ENCODE data around the gene ADISSP.

ADISSP gene

DNA sequence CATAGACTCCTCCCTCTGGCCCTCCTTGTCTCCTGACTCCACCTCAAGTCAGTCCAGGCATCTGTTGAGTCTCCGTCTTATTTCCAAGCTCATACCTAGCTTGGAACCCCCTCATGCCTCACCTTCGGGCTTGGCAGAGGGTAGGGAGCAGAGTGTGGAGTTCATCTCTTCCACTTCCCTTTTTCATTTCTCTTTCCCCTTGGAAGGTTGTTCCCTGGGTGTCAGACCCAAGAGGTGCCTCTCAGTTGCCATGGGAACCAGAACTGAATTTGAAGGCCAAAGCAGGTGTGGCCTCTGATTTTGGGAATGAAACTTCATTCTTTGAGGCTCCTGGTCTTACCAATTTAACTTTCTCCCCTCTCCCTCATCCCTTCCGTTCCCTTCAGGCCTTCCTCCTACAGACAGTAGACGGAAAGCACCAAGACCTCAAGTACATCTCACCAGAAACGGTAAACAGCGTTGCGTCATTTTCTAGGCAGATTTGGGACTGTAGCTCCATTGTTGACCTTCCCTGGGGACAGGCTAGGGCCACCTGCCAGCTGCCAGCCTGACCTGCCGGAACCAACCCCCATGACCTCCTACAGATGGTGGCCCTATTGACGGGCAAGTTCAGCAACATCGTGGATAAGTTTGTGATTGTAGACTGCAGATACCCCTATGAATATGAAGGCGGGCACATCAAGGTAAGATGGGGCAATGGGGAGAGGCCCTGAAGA, 35.1 kb upstream of the ADISSP start:
- H2BK5ac ChIP-seq (ENCODE audit: low read depth, low read length, poor library complexity) = no peak overlapping the region
- H3K9me3 ChIP-seq (ENCODE audit: insufficient read depth, low read depth, low read length) = no peaks in the 10 kb centered on the region
- no peaks in the 10 kb centered on the region for H3K27me3 ChIP-seq (ENCODE audit: insufficient read depth, low read length)
- no peak overlapping the region for H3K23ac ChIP-seq (ENCODE audit: low read length)
- WGBS (ENCODE audit: extremely low coverage, insufficient coverage, insufficient read length) = no CpG with 5 or more reads among the region's 11 CpGs
- no peak overlapping the region for H3K9ac ChIP-seq (ENCODE audit: low read length)
- DNase-seq = no peak
- no peak overlapping the region for H4K8ac ChIP-seq (ENCODE audit: low read depth, low read length)
- H4K91ac ChIP-seq (ENCODE audit: low read depth, low read length) = no peak overlapping the region
- H3K36me3 ChIP-seq (ENCODE audit: control insufficient read depth in 1 of 2, insufficient read depth in 2 of 2, low read length in 2 of 2) = peaks cover 43 to 49% of the 10 kb centered on the region in 2 experiments
- no peak overlapping the region for H2AK5ac ChIP-seq (ENCODE audit: low read length)
- H3K4ac ChIP-seq (ENCODE audit: low read depth, low read length) = no peak overlapping the region
- H3K14ac ChIP-seq (ENCODE audit: low read length) = no peak overlapping the region
- no peak overlapping the region for H2BK12ac ChIP-seq (ENCODE audit: low read length)
- H4K12ac ChIP-seq (ENCODE audit: low read depth, low read length) = no peak overlapping the region
- H3K79me1 ChIP-seq (ENCODE audit: low read length) = peaks cover 4% of the 10 kb centered on the region
- no peak overlapping the region for H3K18ac ChIP-seq (ENCODE audit: low read length)
- no peak overlapping the region for H3K4me2 ChIP-seq (ENCODE audit: low read length)
- H3K27ac ChIP-seq (ENCODE audit: low read depth, low read length) = no peak overlapping the region
- H3K4me3 ChIP-seq (ENCODE audit: low read depth, low read length) = no peak overlapping the region
- H3K4me1 ChIP-seq (ENCODE audit: control insufficient read depth in 1 of 2, insufficient read depth in 2 of 2, low read length in 2 of 2) = peaks cover 16 to 17% of the 10 kb centered on the region in 2 experiments
- no peak overlapping the region for H2BK120ac ChIP-seq (ENCODE audit: insufficient read depth, low read length, poor library complexity)
- no peaks in the 10 kb centered on the region for H3K79me2 ChIP-seq (ENCODE audit: control insufficient read depth, insufficient read depth, low read length, poor library complexity)
- H2AFZ ChIP-seq (ENCODE audit: insufficient read depth, low read length, poor library complexity) = no peak overlapping the region

DNA sequence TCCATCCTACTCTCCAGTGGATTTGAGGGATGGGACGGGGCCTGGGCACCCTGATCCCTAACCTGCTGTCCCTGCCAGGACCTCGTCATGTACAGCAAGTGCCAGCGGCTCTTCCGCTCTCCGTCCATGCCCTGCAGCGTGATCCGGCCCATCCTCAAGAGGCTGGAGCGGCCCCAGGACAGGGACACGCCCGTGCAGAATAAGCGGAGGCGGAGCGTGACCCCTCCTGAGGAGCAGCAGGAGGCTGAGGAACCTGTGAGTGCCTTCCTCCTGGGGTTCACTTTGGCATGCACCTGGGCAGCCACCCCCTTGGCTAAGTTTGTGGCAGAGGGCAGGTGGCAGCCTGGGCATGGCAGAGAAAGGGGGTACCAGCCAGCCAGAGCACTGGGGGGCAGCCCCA, 34.3 kb upstream of the ADISSP start:
- Histone ChIP-seq H2AK5ac (ENCODE audit: low read length) (no peak overlapping the region), H3K4me1 (ENCODE audit: control insufficient read depth in 1 of 2, insufficient read depth in 2 of 2, low read length in 2 of 2) (peaks cover 13 to 17% of the 10 kb centered on the region in 2 experiments), H3K27me3 (ENCODE audit: insufficient read depth, low read length) (no peaks in the 10 kb centered on the region), H3K18ac (ENCODE audit: low read length) (no peak overlapping the region), H3K9ac (ENCODE audit: low read length) (no peak overlapping the region), H3K4ac (ENCODE audit: low read depth, low read length) (no peak overlapping the region), H2BK12ac (ENCODE audit: low read length) (no peak overlapping the region), H2BK5ac (ENCODE audit: low read depth, low read length, poor library complexity) (no peak overlapping the region), H2AFZ (ENCODE audit: insufficient read depth, low read length, poor library complexity) (no peak overlapping the region), H3K79me1 (ENCODE audit: low read length) (peaks cover 2% of the 10 kb centered on the region), H4K12ac (ENCODE audit: low read depth, low read length) (no peak overlapping the region), H3K23ac (ENCODE audit: low read length) (no peak overlapping the region), H3K27ac (ENCODE audit: low read depth, low read length) (no peak overlapping the region), H4K8ac (ENCODE audit: low read depth, low read length) (no peak overlapping the region), H3K79me2 (ENCODE audit: control insufficient read depth, insufficient read depth, low read length, poor library complexity) (no peaks in the 10 kb centered on the region), H3K4me3 (ENCODE audit: low read depth, low read length) (no peak overlapping the region), H3K14ac (ENCODE audit: low read length) (no peak overlapping the region), H2BK120ac (ENCODE audit: insufficient read depth, low read length, poor library complexity) (no peak overlapping the region), H4K91ac (ENCODE audit: low read depth, low read length) (no peak overlapping the region), H3K9me3 (ENCODE audit: insufficient read depth, low read depth, low read length) (no peaks in the 10 kb centered on the region), H3K4me2 (ENCODE audit: low read length) (no peak overlapping the region), H3K36me3 (ENCODE audit: control insufficient read depth in 1 of 2, insufficient read depth in 2 of 2, low read length in 2 of 2) (peaks cover 44 to 49% of the 10 kb centered on the region in 2 experiments)
- DNase-seq = no peak
- WGBS (ENCODE audit: extremely low coverage, insufficient coverage, insufficient read length) = no CpG with 5 or more reads among the region's 13 CpGs

DNA sequence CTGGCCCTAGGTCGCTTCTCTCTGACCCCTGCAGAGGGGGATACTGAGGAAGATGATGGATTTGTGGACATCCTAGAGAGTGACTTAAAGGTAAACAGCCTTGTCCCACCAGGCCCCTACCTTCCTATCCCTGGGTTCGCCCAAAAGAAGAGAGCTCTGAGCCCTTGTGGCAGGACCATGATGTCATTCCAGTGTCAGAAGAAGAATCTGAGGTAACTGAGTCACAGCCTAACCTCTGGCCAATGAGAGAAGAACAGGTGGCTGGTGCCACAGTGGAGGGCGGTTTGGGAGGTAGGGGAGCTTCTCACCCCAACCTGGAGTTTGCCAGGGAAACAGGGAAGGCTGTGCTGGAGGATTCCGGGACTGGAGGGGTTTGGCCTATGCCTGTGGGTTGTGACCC, 33.7 kb upstream of the ADISSP start:
- Histone ChIP-seq H3K18ac (ENCODE audit: low read length) (no peak overlapping the region), H3K79me1 (ENCODE audit: low read length) (peaks cover 6% of the 10 kb centered on the region), H2AK5ac (ENCODE audit: low read length) (no peak overlapping the region), H2AFZ (ENCODE audit: insufficient read depth, low read length, poor library complexity) (no peak overlapping the region), H3K79me2 (ENCODE audit: control insufficient read depth, insufficient read depth, low read length, poor library complexity) (peaks cover 3% of the 10 kb centered on the region), H3K27me3 (ENCODE audit: insufficient read depth, low read length) (no peaks in the 10 kb centered on the region), H3K27ac (ENCODE audit: low read depth, low read length) (no peak overlapping the region), H3K9me3 (ENCODE audit: insufficient read depth, low read depth, low read length) (no peaks in the 10 kb centered on the region), H3K4me3 (ENCODE audit: low read depth, low read length) (no peak overlapping the region), H2BK12ac (ENCODE audit: low read length) (no peak overlapping the region), H3K14ac (ENCODE audit: low read length) (no peak overlapping the region), H2BK120ac (ENCODE audit: insufficient read depth, low read length, poor library complexity) (no peak overlapping the region), H4K8ac (ENCODE audit: low read depth, low read length) (no peak overlapping the region), H3K4me2 (ENCODE audit: low read length) (no peak overlapping the region), H4K12ac (ENCODE audit: low read depth, low read length) (no peak overlapping the region), H3K23ac (ENCODE audit: low read length) (no peak overlapping the region), H3K4ac (ENCODE audit: low read depth, low read length) (no peak overlapping the region), H3K9ac (ENCODE audit: low read length) (no peak overlapping the region), H2BK5ac (ENCODE audit: low read depth, low read length, poor library complexity) (no peak overlapping the region), H3K4me1 (ENCODE audit: control insufficient read depth in 1 of 2, insufficient read depth in 2 of 2, low read length in 2 of 2) (peaks cover 18 to 22% of the 10 kb centered on the region in 2 experiments), H3K36me3 (ENCODE audit: control insufficient read depth in 1 of 2, insufficient read depth in 2 of 2, low read length in 2 of 2) (peaks cover 44 to 49% of the 10 kb centered on the region in 2 experiments), H4K91ac (ENCODE audit: low read depth, low read length) (no peak overlapping the region)
- DNase-seq = no peak
- no CpG with 5 or more reads among the region's 4 CpGs for WGBS (ENCODE audit: extremely low coverage, insufficient coverage, insufficient read length)

DNA sequence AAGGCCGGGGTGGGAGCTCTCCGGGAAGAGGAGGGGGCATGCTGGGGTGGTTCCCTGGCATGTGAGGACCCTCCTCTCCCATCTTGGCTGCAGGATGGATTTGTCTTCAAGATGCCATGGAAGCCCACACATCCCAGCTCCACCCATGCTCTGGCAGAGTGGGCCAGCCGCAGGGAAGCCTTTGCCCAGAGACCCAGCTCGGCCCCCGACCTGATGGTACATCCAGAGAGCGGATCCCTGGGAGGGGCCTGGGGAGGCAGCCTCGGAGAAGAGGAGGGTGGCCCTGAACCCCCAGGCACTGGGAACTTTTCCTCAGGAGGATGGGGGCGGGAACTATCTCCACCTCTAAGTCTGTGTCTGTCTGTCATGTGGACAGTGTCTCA, 33.3 kb upstream of the ADISSP start:
- no peak overlapping the region for H4K91ac ChIP-seq (ENCODE audit: low read depth, low read length)

More for the DNA sequence above, 33.3 kb upstream of the ADISSP start:
- no peak overlapping the region for H2AFZ ChIP-seq (ENCODE audit: insufficient read depth, low read length, poor library complexity)
- no peak overlapping the region for H4K8ac ChIP-seq (ENCODE audit: low read depth, low read length)
- H3K9me3 ChIP-seq (ENCODE audit: insufficient read depth, low read depth, low read length) = no peaks in the 10 kb centered on the region
- peaks cover 3% of the 10 kb centered on the region for H3K79me2 ChIP-seq (ENCODE audit: control insufficient read depth, insufficient read depth, low read length, poor library complexity)
- no CpG with 5 or more reads among the region's 8 CpGs for WGBS (ENCODE audit: extremely low coverage, insufficient coverage, insufficient read length)
- H3K9ac ChIP-seq (ENCODE audit: low read length) = no peak overlapping the region
- H3K27ac ChIP-seq (ENCODE audit: low read depth, low read length) = no peak overlapping the region
- no peak overlapping the region for H3K23ac ChIP-seq (ENCODE audit: low read length)
- no peak overlapping the region for H3K4me3 ChIP-seq (ENCODE audit: low read depth, low read length)
- H3K27me3 ChIP-seq (ENCODE audit: insufficient read depth, low read length) = no peaks in the 10 kb centered on the region
- H2AK5ac ChIP-seq (ENCODE audit: low read length) = no peak overlapping the region
- no peak overlapping the region for H2BK120ac ChIP-seq (ENCODE audit: insufficient read depth, low read length, poor library complexity)
- DNase-seq = no peak
- H3K18ac ChIP-seq (ENCODE audit: low read length) = no peak overlapping the region
- peaks cover 44 to 49% of the 10 kb centered on the region in 2 experiments for H3K36me3 ChIP-seq (ENCODE audit: control insufficient read depth in 1 of 2, insufficient read depth in 2 of 2, low read length in 2 of 2)
- no peak overlapping the region for H2BK12ac ChIP-seq (ENCODE audit: low read length)
- H3K4ac ChIP-seq (ENCODE audit: low read depth, low read length) = no peak overlapping the region
- H2BK5ac ChIP-seq (ENCODE audit: low read depth, low read length, poor library complexity) = no peak overlapping the region
- H4K12ac ChIP-seq (ENCODE audit: low read depth, low read length) = no peak overlapping the region
- no peak overlapping the region for H3K14ac ChIP-seq (ENCODE audit: low read length)
- peaks cover 5% of the 10 kb centered on the region for H3K79me1 ChIP-seq (ENCODE audit: low read length)
- no peak overlapping the region for H3K4me2 ChIP-seq (ENCODE audit: low read length)
- peaks cover 18 to 19% of the 10 kb centered on the region in 2 experiments for H3K4me1 ChIP-seq (ENCODE audit: control insufficient read depth in 1 of 2, insufficient read depth in 2 of 2, low read length in 2 of 2)

Measured in trophoblast cell (in vitro differentiated cells and primary cell).